ENCODE data around the gene ZNF827.

DNA sequence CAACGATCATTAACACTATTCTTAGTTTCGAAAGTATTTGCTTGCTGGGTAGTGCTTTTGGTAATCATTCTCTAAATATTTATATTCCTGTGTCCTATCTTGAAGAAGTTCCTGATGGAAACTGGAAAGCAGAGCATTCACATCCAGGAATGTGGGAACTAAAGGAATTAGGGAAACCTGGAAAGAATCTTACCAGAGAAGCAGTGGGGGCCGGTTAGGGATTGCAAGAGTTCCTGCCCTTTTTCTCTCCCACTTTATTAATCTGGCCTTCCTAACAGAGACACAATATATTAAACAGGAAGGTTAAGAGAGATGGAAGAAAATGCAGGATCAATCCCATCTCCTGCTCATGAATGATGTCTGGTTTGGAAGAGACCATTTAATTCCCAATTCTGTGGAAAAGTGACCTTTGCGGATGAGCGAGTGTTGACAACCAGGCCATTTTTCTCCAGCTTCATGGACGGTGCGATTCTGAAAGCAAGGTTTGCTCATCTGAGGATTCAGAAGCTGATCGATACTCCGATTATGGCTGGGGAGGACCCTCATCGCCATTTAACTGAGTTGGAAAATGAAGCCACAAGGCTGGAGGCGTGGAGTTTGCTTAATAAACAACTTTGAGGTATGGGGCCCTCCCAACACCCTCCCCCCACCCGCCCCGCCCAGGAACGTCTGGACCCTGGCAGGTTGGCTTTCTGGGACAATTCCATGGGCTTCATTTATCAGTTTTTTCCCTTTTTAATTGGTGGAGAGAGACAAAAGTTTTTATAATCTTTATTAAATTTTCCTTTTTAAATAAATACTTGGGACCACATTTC is 206.4 kb downstream of the ZNF827 start:
- no peak for TF ChIP-seq ZNF70 (CRISPR knock-in tag; IDR thresholded peaks at IDR 0.05)
- TF ChIP-seq, protein P1, sequence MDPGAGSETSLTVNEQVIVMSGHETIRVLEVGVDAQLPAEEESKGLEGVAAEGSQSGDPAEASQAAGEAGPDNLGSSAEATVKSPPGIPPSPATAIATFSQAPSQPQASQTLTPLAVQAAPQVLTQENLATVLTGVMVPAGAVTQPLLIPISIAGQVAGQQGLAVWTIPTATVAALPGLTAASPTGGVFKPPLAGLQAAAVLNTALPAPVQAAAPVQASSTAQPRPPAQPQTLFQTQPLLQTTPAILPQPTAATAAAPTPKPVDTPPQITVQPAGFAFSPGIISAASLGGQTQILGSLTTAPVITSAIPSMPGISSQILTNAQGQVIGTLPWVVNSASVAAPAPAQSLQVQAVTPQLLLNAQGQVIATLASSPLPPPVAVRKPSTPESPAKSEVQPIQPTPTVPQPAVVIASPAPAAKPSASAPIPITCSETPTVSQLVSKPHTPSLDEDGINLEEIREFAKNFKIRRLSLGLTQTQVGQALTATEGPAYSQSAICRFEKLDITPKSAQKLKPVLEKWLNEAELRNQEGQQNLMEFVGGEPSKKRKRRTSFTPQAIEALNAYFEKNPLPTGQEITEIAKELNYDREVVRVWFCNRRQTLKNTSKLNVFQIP (CRISPR knock-in tag; IDR thresholded peaks at IDR 0.05; ENCODE audit: borderline replicate concordance, low read depth): no peak
- TF ChIP-seq, protein P2, sequence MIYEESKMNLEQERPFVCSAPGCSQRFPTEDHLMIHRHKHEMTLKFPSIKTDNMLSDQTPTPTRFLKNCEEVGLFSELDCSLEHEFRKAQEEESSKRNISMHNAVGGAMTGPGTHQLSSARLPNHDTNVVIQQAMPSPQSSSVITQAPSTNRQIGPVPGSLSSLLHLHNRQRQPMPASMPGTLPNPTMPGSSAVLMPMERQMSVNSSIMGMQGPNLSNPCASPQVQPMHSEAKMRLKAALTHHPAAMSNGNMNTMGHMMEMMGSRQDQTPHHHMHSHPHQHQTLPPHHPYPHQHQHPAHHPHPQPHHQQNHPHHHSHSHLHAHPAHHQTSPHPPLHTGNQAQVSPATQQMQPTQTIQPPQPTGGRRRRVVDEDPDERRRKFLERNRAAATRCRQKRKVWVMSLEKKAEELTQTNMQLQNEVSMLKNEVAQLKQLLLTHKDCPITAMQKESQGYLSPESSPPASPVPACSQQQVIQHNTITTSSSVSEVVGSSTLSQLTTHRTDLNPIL (CRISPR knock-in tag; IDR thresholded peaks at IDR 0.05; ENCODE audit: low read depth): no peak
- no peak for TF ChIP-seq ARNTL (CRISPR knock-in tag; IDR thresholded peaks at IDR 0.05; ENCODE audit: borderline replicate concordance, low read depth)
- TF ChIP-seq, protein P3, sequence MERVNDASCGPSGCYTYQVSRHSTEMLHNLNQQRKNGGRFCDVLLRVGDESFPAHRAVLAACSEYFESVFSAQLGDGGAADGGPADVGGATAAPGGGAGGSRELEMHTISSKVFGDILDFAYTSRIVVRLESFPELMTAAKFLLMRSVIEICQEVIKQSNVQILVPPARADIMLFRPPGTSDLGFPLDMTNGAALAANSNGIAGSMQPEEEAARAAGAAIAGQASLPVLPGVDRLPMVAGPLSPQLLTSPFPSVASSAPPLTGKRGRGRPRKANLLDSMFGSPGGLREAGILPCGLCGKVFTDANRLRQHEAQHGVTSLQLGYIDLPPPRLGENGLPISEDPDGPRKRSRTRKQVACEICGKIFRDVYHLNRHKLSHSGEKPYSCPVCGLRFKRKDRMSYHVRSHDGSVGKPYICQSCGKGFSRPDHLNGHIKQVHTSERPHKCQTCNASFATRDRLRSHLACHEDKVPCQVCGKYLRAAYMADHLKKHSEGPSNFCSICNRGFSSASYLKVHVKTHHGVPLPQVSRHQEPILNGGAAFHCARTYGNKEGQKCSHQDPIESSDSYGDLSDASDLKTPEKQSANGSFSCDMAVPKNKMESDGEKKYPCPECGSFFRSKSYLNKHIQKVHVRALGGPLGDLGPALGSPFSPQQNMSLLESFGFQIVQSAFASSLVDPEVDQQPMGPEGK (CRISPR knock-in tag; IDR thresholded peaks at IDR 0.05; ENCODE audit: borderline replicate concordance): no peak
- TF ChIP-seq, protein P4, sequence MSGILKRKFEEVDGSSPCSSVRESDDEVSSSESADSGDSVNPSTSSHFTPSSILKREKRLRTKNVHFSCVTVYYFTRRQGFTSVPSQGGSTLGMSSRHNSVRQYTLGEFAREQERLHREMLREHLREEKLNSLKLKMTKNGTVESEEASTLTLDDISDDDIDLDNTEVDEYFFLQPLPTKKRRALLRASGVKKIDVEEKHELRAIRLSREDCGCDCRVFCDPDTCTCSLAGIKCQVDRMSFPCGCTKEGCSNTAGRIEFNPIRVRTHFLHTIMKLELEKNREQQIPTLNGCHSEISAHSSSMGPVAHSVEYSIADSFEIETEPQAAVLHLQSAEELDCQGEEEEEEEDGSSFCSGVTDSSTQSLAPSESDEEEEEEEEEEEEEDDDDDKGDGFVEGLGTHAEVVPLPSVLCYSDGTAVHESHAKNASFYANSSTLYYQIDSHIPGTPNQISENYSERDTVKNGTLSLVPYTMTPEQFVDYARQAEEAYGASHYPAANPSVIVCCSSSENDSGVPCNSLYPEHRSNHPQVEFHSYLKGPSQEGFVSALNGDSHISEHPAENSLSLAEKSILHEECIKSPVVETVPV (CRISPR knock-in tag; IDR thresholded peaks at IDR 0.05): no peak
- no peak for TF ChIP-seq ESRRG (CRISPR knock-in tag; IDR thresholded peaks at IDR 0.05)
- TF ChIP-seq SNAI2 (CRISPR knock-in tag; IDR thresholded peaks at IDR 0.05): no peak
- no peak for TF ChIP-seq ISL1 (CRISPR knock-in tag; IDR thresholded peaks at IDR 0.05)
- TF ChIP-seq ZNF565 (CRISPR knock-in tag; conservative IDR thresholded peaks at IDR 0.05; ENCODE audit: low read depth): no peak
- TF ChIP-seq, protein P5, sequence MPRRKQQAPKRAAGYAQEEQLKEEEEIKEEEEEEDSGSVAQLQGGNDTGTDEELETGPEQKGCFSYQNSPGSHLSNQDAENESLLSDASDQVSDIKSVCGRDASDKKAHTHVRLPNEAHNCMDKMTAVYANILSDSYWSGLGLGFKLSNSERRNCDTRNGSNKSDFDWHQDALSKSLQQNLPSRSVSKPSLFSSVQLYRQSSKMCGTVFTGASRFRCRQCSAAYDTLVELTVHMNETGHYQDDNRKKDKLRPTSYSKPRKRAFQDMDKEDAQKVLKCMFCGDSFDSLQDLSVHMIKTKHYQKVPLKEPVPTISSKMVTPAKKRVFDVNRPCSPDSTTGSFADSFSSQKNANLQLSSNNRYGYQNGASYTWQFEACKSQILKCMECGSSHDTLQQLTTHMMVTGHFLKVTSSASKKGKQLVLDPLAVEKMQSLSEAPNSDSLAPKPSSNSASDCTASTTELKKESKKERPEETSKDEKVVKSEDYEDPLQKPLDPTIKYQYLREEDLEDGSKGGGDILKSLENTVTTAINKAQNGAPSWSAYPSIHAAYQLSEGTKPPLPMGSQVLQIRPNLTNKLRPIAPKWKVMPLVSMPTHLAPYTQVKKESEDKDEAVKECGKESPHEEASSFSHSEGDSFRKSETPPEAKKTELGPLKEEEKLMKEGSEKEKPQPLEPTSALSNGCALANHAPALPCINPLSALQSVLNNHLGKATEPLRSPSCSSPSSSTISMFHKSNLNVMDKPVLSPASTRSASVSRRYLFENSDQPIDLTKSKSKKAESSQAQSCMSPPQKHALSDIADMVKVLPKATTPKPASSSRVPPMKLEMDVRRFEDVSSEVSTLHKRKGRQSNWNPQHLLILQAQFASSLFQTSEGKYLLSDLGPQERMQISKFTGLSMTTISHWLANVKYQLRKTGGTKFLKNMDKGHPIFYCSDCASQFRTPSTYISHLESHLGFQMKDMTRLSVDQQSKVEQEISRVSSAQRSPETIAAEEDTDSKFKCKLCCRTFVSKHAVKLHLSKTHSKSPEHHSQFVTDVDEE (CRISPR knock-in tag; IDR thresholded peaks at IDR 0.05): no peak
- TF ChIP-seq ZC3H10 (CRISPR knock-in tag; IDR thresholded peaks at IDR 0.05): no peak
